SK-N-MC (cell line): ENCODE results near the gene EYA3.

Source experiments
- EZH2 ChIP-seq: fragments of 200-600 bp; sonication (generic); IDR thresholded peaks from one replicate; pipeline ENCODE4 v1.6.1; 2017; ENCODE audit warnings: antibody characterized with exemption
- POLR2AphosphoS5 ChIP-seq: IDR thresholded peaks from 2 replicates; pipeline ENCODE4 v1.6.1; 2012; ENCODE audit warnings: mild to moderate bottlenecking, low read depth, low read length, borderline replicate concordance

DNA sequence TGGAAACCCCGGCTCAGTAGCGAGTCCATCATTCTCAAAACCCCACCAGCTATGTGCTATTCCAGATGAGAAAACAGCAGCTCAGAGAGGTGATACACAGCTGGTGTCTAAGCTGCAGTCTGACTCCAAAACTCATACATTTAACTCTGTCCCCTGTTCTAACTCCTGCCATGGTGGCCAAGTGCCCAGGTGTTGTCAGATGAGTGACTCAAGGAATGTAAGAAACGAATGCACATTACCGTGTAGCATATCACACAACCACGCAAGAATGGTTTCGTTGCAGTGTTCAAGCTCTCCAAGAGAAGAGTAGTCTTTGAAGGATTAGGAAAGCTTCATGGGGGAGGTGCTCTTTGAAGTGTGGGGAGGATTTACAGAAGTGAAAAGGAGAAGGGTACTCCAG is 133.3 kb downstream of the EYA3 start:
- TF ChIP-seq EZH2, result no peak
- TF ChIP-seq POLR2AphosphoS5, result no peak
